Measurements from ENCODE around the gene CPNE7. TPM values are rescaled to one million over a fixed set of nuclear protein-coding genes. Genes with fewer than 3 reads are reported as not detected.

The CPNE7 gene
- total RNA-seq, 4 donors from 2014 or later, result 0.19 to 2.4 (median 1.1) TPM; not detected in 1

GRCh38 chr16:89621136-89621697 is 45.7 kb downstream of the CPNE7 start:
- ATAC-seq (ENCODE audit: low FRiP score), result no peak
- TF ChIP-seq CTCF (IDR thresholded peaks at IDR 0.05), result no peak
- no peak for DNase-seq (ENCODE audit: low spot score)

GRCh38 chr16:89621698-89622409 is 46.3 kb downstream of the CPNE7 start:
- ATAC-seq (ENCODE audit: low FRiP score), result no peak
- no peak for TF ChIP-seq CTCF (IDR thresholded peaks at IDR 0.05)
- no peak for DNase-seq (ENCODE audit: low spot score)

GRCh38 chr16:89623511-89624261 is 48.1 kb downstream of the CPNE7 start:
- no peak for TF ChIP-seq CTCF (IDR thresholded peaks at IDR 0.05)
- no peak for DNase-seq (ENCODE audit: low spot score)
- no peak for ATAC-seq (ENCODE audit: low FRiP score)

- no peak for TF ChIP-seq CTCF (IDR thresholded peaks at IDR 0.05)
- DNase-seq (ENCODE audit: low spot score) (no peak), ATAC-seq (ENCODE audit: low FRiP score) (no peak)
Observed at GRCh38 chr16:89624777-89625761, 49.5 kb downstream of the CPNE7 start.

GRCh38 chr16:89629827-89630610 is 54.5 kb downstream of the CPNE7 start:
- ATAC-seq (ENCODE audit: low FRiP score) (no peak), DNase-seq (ENCODE audit: low spot score) (no peak)
- no peak for TF ChIP-seq CTCF (IDR thresholded peaks at IDR 0.05)
